Measurements from ENCODE around the gene PEX10. TPM values are rescaled to one million over a fixed set of nuclear protein-coding genes. Genes with fewer than 3 reads are reported as not detected.
A peak's percentile ranks its signal among the peaks of the same experiment; 100 is the strongest.

The PEX10 gene
- total RNA-seq, 1 donor from 2014 or later, result 41.0 TPM

- DNase-seq (ENCODE audit: low read depth, low spot score), result no peak
Observed at GRCh38 chr1:2389644-2390043, 22.7 kb downstream of the PEX10 start.

GRCh38 chr1:2388004-2388913, 24.1 kb downstream of the PEX10 start:
- no peak for DNase-seq (ENCODE audit: low read depth, low spot score)

GRCh38 chr1:2386636-2387611, 25.4 kb downstream of the PEX10 start:
- DNase-seq (ENCODE audit: low read depth, low spot score), result no peak

- DNase-seq (ENCODE audit: low read depth, low spot score), result no peak
Observed at GRCh38 chr1:2385606-2386280, 26.6 kb downstream of the PEX10 start.

- no peak for DNase-seq (ENCODE audit: low read depth, low spot score)
Observed at GRCh38 chr1:2384941-2385481, 27.4 kb downstream of the PEX10 start.

GRCh38 chr1:2384130-2384860, 28.1 kb downstream of the PEX10 start:
- no peak for DNase-seq (ENCODE audit: low read depth, low spot score)

GRCh38 chr1:2383576-2383975, 28.8 kb downstream of the PEX10 start:
- DNase-seq (ENCODE audit: low read depth, low spot score), result no peak

- no peak for DNase-seq (ENCODE audit: low read depth, low spot score)
Observed at GRCh38 chr1:2382621-2383361, 29.6 kb downstream of the PEX10 start.

- DNase-seq (ENCODE audit: low read depth, low spot score), result peak; percentile 40
Observed at GRCh38 chr1:2381741-2382620, 30.4 kb downstream of the PEX10 start.

GRCh38 chr1:2380816-2381591, 31.4 kb downstream of the PEX10 start:
- no peak for DNase-seq (ENCODE audit: low read depth, low spot score)

- no peak for DNase-seq (ENCODE audit: low read depth, low spot score)
Observed at GRCh38 chr1:2379733-2380404, 32.5 kb downstream of the PEX10 start.

- DNase-seq (ENCODE audit: low read depth, low spot score), result no peak
Observed at GRCh38 chr1:2378956-2379732, 33.2 kb downstream of the PEX10 start.

GRCh38 chr1:2378441-2378851, 33.9 kb downstream of the PEX10 start:
- DNase-seq (ENCODE audit: low read depth, low spot score), result no peak

- DNase-seq (ENCODE audit: low read depth, low spot score), result no peak
Observed at GRCh38 chr1:2377751-2378440, 34.5 kb downstream of the PEX10 start.

- no peak for DNase-seq (ENCODE audit: low read depth, low spot score)
Observed at GRCh38 chr1:2376931-2377672, 35.3 kb downstream of the PEX10 start.
